GM19239 (cell line): Measurements from ENCODE around the gene TFDP2.
"Not testable (repeated sequence)": the region's sequence is repeated elsewhere in the genome, so short reads cannot be mapped to it uniquely, and the experiment has no call there.

Experiments
- DNase-seq: peaks from one replicate; pipeline ENCODE4 v3.0.0; 2011; ENCODE audit warnings: low spot score; ENCODE audit not compliant: insufficient read length
- FAIRE-seq: peaks from 2 replicates; lab custom pipeline; 2011; peaks lifted over from hg19 to GRCh38; lab: Jason Lieb, UNC

Gene TFDP2

DNA sequence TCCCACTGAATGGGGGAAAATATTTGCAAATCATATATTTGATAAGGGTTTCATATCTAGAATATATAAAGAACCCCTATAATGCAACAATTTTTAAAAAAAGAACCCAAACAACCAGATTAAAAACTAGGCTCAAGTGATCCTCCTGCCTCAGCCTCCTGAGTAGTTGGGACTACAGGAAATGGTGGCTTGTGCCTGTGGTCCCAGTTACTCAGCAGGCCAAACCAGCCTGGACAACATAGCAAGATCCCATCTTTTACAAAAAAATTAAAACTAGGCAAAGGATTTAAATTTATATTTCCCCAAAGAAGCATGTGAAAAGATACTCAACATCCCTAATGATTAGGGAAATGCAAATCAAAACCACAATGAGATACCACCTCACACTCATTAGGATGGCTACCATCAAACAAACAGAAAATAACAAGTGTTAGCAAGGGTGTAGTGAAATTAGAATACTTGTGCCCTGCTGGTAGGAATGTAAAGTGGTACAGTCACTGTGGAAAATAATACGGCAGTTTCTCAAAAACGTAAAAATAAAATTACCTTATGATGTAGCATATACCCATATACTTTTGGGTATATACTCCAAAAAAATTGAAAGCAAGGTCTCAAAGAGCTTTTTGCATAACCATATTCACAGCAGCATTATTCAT, 19.7 kb downstream of the TFDP2 start:
- FAIRE-seq (no peak), DNase-seq (no peak)

DNA sequence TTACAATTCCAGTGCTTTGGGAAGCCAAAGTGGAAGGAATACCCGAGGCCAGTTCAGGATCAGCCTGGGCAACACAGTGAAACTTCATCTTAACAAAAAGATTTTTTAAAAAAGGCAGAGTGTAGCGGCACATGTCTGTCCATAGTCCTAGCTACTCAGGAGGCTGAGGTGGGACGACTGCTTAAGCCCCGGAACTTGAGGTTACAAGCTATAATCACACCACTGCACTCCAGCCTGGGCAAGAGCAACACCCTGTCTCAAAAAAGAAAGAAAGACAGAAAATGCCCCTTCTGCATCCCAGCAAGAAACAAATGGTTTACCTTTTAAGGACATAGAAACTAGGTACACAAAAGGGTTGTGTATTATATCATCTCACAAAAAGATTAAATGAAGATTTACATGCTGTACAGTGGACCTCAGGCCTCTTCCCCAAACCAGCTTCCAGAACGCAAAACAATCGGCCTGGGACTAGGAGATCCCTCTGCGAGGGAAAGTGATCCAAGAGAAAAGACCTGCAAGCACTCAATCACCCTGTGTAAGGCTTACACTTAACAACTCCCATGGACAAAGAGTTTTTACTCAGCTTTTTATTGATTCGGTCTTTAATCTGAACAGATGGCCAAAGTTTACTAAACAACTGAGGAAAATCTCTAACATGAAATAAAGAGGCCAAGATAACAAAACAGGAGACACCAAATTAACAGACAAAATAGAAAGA, 21.2 kb downstream of the TFDP2 start:
- no peak for FAIRE-seq
- DNase-seq = no peak

DNA sequence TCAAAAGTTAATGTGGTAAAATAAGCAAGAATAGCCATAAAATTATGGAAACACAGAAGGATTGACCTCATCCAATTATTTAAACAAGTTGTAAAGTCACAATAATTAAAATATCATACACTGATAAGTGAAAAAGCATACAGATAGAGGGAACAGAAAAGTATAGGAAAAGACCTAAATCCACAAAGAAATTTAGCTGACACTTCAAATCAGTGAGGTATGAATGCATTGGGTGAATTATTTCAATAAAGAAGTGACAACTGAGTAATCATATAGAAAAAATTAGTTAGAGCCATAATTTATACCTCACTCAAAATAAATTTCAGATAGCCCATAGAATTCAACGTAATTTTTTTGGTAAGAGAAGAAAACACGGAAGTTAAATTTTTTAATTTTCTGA, 25.1 kb downstream of the TFDP2 start:
- FAIRE-seq (no peak), DNase-seq (no peak)

DNA sequence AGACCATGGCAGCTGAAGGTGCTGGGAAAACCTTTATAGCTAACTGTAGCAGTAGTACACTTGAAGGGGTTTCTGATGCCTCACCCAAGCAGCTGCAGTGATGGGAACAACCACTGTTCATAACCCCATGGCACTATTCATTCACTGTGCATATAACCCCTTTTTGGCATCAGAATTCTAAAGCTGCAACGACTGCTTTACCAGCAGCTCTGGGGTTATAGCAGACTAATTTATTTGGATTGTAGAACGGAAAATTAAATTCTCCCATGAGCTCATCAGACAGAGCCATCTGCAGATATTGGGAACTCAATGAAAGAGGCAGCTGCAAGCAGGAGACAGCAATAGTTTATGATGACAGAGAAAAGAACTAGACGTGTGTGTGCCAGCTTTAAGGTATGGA, 28.6 kb downstream of the TFDP2 start:
- no peak for DNase-seq
- FAIRE-seq = no peak

DNA sequence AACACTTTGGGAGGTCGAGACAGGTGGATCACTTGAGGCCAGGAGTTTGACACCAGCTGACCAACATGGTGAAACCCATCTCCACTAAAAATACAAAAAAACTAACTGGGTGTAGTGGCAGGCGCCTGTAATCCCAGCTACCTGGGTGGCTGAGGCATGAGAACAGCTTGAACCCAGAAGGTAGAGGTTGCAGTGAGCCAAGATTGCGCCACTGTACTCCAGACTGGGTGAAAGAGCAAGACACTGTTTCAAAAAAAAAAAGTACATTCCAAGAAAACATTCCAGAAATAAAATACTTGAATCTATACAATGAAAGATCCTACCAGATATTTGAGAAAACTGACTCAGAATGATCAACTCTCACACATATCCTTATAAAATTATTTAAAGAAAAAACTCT, 30.4 kb downstream of the TFDP2 start:
- FAIRE-seq (no peak), DNase-seq (no peak)

DNA sequence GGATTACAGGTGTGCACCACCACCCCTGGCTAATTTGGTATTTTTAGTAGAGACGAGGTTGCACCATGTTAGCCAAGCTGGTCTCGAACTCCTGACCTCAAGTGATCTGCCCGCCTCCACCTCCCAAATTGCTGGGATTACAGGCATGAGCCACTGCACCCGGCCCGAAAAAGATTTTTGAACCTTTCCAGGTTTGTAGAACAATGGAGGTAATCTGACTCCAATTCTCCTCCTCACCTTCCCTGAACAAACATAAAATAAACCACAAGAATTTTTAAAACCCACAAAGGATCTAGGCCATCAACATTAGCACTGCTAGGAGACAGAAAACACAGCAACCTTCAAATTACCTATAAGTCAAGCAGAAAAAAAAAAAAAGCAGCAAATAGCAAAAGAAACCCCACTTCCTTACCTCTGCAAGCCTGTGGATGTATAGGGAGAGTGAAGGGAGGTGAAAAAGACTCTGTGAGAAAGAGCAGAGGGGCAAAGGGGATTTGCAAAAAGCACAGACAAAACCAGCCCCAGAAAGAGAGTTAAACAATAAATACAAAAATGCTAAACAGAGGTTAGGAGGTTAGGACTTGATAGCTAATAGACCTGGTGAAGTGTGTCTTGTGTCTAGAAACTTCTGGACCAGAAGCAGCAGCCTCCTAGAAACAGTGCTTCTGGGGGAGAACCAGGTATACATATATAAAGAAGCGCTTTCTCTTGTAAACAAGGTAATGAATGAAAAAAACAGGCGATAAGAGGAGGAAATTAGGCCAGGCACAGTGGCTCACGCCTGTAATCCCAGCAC, 32.1 kb downstream of the TFDP2 start:
- no peak for FAIRE-seq

DNA sequence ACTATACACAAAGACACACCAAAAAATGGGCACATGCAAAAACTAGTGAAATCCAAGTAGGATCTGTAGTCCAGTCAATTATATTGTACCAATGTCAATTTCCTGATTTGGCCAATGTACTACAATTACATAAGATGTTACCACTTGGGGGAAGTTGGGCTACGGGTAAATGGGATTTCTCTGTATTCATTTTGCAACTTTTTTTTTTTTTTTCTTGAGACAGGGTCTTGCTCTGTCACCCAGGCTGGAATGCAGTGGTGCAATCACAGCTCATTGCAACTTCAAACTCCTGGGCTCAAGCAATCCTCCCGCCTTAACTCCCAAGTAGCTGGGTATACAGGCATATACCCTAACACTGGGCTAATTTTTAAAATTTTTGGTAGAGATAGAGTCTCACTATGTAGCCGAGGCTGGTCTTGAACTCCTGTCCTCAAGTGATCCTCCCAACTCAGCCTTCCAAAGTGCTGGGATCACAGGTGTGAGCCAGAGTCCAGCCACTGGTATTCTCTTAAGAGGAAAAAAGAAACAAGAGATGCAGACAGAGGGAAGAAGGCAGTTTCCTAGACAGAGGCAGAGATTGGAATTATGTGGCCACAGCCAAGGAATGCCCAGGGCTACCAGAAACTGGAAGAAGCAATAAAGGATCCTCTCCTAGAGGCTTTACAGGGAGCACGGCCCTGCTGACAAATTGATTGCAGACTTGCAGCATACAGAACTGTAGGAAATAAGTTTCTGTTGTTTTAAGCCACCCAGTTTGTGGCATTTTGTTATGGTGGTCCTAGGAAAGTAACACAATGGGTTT, 33.3 kb downstream of the TFDP2 start:
- DNase-seq = no peak
- FAIRE-seq = no peak

More for the DNA sequence above, 32.1 kb downstream of the TFDP2 start:
- DNase-seq = no peak

DNA sequence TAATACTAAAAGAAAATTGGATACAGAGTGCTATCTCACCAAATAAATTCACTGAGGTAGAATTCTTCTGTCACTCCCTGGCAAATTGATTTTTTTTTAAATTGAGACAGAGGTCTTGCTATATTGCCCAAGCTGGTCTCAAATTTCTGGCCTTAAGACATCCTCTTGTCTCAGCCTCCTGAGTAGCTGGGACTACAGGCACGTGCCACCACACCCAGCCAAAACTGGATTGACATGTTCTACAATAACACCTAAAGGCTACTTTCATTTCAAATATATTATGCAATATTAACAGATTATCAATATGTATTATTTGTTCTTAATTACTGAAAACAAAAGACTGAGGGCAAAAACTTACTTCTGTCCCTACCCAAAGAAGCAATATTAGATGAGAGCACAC, 36.7 kb downstream of the TFDP2 start:
- FAIRE-seq (no peak), DNase-seq (no peak)

DNA sequence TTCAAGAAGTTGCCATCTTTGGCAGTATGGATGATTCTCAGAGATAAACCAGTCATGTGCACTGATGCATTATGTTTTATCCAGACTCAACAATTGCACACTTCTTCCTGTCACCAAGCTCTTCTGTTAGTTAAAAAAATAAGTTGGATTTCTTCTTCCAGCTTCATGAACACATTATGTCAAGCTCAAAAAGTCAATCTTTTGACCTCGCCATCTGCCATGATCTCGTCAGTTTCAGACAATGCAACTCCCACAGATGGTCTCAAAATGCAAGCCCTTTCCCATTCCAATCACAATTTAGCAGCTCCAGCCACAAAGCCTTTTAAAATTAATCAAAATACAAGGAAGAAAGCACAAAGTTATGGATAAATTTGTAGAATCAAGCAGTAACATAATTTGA, 42.8 kb downstream of the TFDP2 start:
- DNase-seq (no peak), FAIRE-seq (no peak)

DNA sequence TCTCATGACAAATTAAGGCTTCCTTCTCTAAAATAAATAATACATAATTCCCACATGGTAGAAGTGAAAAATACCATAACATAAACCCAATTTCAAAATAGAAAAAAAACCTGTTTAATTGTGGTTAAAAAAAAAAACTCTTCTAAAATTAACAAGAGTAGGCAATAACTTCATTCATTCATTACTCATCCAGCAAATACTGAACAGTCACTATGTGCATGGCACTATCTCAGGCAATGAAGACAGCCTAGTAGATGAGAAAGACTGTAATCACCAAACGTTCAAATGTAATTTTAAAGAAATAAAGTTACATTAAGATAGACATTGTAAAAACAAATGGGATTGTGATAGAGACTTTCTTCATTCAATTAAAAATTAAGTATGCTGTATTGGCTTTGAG, 43.4 kb downstream of the TFDP2 start:
- DNase-seq (no peak), FAIRE-seq (no peak)

DNA sequence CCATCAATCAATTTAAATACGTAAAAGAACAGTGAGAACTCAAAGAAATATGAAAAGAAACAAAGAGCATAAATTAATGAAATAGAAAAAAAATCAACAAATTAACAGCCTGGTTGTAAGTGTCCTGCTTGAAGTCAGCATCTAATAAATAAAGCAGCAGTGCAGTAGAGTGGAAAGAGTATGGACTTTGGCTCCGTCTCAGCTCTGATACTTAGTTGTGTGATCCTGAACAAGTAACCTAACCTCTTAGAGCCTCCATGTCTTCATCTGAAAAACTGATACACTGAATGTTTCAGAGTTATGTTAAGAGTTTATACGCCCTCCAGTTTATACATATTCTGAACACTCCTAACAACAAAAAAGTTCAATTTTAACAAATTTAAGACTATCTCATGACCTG, 44.6 kb downstream of the TFDP2 start:
- DNase-seq (no peak), FAIRE-seq (no peak)

DNA sequence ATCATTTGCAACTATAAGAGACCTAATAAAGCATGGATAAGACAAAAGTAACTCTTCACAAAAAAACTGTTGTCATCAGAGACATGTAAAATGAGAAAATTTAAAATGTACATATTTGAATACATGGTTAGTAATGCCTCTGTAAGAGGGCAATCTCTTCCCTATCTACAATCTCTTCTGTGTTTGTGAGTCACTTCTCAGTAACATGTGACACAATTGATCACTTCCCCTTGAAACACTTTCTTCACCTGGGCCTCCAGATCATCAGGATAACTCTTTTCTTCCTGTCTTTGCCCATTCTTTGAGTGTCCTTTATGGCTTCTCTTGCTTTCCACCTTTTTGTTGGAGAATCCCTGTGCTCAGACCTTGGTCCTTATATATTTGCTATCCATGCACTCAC, 50.4 kb downstream of the TFDP2 start:
- DNase-seq (no peak), FAIRE-seq (no peak)

DNA sequence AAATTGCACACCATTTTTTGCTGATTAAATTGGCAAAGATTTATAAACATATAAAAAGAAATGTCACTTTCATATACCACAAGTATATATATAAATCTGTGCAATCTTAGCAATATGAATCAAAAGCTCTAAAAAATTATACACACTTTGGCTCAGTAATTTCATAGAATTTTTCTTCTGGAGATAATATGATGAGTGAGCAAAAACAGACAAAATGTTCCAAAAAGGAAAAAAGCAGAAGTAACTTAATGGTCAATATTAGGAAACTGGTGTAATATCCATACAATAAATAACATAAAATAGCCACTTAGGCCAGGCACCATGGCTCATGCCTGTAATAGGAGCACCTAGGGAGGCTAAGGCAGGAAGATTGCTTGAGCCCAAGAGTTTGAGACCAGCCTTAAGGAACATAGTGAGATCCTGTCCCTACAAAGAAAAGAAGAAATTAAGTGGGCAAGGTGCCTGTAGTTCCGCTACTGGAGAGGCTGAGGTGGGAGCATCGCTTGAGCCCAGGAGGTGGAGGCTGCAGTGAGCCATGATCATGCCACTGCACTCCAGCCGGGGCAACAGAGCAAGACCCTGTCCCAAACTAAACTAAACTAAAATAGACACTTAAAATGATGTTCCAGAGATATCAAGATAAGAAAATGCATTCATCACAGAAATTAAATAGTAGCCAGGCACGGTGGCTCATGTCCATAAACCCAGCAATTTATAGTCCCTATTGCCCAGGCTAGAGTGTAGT, 52.1 kb downstream of the TFDP2 start:
- no peak for FAIRE-seq
- no peak for DNase-seq

DNA sequence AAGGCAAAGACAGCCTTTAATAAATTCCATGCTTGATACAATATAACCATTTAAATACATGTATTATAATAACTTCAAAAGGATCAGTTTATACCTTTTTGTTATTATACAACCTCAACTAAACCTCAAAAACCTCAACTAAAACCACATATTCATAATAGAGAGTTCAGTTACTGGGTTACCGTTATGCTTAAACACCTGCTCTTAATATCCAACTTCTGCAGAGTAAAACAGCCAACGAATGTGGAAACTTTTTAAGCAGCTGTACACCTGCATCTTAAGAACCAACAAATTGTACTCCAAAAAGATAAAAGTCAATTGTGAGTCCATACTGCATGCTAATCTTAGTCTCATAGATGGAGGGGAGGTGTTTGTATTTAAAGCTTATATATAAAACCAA, 53.5 kb downstream of the TFDP2 start:
- DNase-seq (no peak), FAIRE-seq (peak; percentile 26)

DNA sequence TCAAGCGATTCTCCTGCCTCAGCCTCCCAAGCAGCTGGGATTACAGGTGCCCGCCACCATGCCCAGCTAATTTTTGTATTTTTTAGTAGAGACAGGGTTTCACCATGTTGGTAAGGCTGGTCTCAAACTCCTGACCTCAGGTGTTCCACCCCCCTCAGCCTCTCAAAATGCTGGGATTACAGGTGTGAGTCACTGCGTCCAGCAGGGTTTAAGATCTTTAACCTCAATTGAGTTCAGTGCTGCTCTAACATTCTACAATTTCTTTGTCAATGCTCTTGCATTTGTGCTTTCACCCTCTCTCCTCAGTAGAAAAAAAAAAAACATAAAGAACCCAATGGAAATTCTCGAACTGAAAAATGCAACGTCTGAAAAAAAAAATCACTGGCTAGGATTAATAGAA, 60.4 kb downstream of the TFDP2 start:
- not testable (repeated sequence) for FAIRE-seq

DNA sequence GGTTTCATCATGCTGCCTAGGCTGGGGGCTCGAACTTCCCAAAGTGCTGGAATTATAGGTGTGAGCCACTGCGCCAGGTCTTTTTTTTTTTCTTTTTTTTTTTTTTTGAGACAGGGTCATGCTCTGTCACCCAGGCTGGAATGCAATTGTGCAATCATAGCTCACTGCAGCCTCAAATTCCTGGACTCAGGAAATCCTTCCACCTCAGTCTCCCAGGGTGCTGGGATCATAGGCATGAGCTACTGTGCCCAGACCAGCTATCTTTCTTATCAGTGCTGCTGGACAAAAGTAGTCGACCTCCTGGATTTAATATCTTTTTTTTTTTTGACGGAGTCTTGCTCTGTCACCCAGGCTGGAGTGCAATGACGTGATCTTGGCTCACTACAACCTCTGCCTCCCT, 60.8 kb downstream of the TFDP2 start:
- DNase-seq (no peak), FAIRE-seq (no peak)

More for the DNA sequence above, 60.4 kb downstream of the TFDP2 start:
- not testable (repeated sequence) for DNase-seq

DNA sequence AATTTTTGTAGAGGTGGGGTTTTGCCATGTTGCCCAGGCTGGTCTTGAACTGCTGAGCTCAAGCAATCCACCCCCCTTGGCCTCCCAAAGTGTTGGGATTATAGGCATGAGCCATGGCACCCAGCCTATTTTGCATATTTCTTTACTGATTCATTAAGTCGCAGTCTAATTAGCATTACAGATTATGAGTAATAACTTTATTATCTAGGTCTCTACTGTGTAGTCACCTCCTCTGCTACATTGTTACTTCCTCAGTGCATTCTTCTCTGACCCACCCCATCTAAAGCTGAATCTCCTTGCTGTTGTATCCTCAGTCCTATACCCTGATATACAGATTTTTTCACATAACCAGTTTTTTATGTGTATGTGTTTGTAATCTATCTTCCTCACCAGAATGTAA, 61.7 kb downstream of the TFDP2 start:
- DNase-seq (no peak), FAIRE-seq (no peak)

DNA sequence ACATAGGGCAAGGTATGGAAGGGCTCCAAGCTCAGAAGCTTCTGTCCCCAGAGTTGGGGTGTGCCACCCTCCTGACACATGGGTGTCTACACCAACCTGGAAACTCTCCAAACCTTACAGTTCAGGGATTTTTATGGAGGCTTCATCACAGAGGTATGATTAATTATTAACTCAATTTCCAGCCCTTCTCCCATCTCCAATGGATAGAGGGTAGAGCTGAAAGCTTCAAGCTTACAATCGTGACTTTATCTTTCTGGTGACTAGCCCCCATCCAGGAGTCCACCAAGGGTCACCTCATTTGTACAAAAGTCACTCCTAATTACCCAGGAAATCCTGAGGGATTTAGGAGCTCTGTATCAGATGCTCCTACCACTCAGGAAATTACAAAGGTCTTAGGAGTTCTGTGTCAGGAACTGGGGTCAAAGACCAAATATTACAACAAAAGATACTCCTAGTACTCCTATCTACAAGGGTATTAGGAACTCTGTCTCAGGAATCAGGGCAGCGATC, 62.7 kb downstream of the TFDP2 start:
- FAIRE-seq (no peak), DNase-seq (no peak)

DNA sequence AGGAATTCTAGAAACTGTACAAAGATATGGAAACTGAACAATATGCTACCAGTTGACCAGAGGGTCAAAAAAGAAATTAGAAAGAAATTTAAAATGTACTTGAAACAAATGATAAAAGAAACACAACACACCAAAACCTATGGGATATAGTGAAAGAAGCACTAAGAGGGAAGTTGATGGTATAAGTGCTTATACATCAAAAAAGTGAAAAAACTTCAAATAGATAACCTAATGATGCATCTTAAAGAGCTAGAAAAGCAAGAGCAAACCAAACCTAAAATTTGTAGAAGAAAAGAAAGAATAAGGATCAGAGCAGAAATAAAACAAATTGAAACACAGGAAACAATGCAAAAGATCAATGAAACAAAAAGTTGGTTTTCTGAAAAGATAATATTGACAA, 68.2 kb downstream of the TFDP2 start:
- DNase-seq (no peak), FAIRE-seq (no peak)
